Renal cortex interstitium (tissue), 11 donors: ENCODE data around the gene NOP53. TPM values are rescaled to one million over a fixed set of nuclear protein-coding genes. Genes with fewer than 3 reads are reported as not detected.
"Not testable (repeated sequence)": the region's sequence is repeated elsewhere in the genome, so short reads cannot be mapped to it uniquely, and the experiment has no call there.

Experiments
- DNase-seq, 11 donors: peaks; one replicate each; pipeline ENCODE4 v3.0.0-alpha.2; 2013; ENCODE audit warnings: low read depth in 9 of 11, low spot score in 4 of 11; ENCODE audit errors: extremely low read depth in 1 of 11
- polyA plus RNA-seq, 3 donors: library from polyadenylated mRNA; unstranded; fragments of 120-200 nt; gene quantifications; one replicate each; pipeline ENCODE4 v1.2.1, GENCODE V29; 2013; ENCODE audit not compliant: insufficient read length in 3 of 3

NOP53 gene
- polyA plus RNA-seq, 3 donors: 362 to 422 (median 411) TPM

DNA sequence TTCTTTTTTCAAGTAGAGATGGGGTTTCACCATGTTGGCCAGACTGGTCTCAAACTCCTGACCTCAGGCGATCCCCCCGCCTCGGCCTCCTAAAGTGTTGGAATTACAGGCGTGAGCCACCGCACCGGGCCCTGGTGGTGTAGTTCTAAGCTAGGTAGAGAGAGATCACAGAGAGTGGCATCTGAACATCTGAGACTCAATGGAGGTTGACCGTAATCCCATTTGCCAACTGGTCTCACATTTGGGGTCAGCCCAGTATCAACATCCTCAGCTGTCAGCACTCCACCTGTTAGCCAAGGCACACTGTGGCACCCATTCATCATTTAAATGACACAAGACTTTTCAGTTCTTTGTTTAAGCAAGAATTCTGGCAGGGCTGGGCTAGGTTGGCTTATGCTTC lies 41.2 kb downstream of the NOP53 start:
- no peak for DNase-seq

DNA sequence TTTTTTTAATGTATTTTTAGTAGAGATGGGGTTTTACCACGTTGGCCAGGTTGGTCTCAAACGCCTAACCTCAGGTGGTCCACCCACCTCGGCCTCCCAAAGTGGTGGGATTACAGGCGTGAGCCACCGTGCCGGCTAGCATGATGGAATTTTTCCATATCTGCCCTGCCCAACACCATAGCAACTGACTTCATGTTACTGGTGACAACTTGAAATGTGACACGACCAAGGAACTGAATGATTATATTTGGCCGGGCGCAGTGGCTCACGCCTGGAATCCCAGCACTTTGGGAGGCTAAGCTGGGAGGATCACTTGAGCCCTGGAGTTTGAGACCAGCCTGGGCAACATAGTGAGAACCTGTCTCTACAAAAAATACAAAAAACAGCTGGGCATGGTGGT lies 42.0 kb downstream of the NOP53 start:
- DNase-seq: not testable (repeated sequence)

DNA sequence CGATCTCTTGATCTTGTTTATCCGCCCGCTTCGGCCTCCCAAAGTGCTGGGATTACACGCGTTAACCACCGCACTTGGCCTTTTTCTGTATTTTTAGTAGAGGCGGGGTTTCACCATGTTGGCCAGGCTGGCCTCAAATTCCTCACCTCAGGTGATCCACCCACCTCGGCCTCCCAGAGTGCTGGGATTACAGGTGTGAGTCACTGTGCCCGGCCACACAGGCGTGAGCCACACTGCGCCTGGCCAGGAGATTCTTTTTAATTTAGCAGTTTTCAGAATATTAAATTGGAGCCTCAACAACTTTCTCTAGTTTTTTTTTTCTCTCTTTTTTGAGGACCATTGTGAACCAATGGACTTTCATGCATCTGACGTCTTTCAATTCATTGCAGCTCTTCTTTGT lies 44.5 kb downstream of the NOP53 start:
- DNase-seq: not testable (repeated sequence)

DNA sequence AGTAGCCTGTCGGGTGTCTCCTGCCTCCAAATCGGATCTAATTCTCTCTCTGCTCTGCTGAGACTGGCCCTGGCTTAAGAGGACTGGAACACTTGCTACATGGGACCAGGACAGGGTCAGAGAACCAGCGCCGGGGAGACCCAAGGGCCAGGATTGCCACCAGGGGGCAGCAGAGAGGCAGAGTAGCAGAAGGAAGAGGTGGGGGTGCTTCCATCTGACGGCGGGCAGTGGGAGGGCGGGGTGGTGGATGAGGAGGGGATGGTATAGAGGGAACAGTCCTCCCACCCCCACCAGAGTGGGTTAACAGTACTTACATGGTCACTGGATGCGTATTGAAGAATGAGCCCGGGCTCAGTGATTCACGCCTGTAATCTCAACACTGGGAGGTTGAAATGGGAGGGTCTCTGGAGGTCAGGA lies 45.1 kb downstream of the NOP53 start:
- DNase-seq: peak in 1 of 11 donors; percentile 37

DNA sequence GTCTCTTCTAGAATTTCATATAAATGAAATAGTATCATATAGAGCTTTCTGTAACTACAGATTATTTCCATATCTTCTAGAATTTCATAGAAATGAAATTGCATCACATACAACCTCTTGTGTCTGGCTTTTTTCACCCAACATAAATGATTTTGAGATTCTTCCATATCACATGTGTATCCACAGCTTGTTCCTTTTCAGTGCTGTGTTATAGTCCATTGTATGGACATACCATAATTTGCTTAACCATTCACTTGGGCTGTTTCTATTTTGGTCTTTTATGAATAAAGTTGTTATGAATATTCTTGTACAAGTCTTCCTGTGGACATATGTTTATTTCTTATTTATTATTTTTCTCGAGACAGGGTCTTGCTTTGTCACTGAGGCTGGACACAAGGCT lies 47.3 kb downstream of the NOP53 start:
- DNase-seq: no peak

DNA sequence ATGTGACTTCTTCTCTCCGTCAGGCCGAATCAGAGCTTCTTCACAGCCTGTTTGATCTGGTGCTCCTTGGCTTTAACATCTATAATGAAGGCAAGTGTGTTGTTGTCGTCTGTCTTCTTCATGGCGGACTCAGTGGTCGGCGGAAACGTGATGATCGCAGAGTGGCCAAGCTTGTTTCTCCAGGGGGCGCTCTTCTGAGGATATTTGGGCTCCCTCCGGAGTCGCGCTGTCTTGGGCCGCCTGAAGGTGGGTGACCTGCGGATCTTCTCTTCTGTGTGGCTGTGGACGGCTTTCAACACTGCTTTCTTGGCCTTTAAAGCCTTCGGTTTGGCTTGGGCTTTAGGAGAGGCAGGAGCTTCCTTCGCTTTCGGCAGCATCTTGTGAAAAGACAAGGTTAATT lies 49.2 kb downstream of the NOP53 start:
- DNase-seq: no peak

DNA sequence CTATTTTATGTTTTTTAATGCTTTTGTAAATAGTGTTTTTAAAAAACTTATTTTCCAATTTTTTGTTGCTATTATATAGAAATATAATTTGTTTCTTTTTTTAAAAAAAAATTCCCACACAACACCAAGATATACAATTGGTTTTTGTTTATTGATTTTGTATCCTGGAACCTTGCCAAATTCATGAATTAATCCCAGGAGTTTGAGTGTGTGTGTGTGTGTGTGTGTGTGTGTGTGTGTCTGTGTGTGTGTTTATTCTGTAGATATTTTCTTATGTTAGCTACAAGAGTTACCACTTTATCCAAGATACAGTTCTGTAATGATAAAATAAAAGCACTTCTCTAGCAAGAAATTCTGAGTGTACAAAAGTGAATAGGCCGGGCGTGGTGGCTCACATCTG lies 51.4 kb downstream of the NOP53 start:
- DNase-seq: no peak

DNA sequence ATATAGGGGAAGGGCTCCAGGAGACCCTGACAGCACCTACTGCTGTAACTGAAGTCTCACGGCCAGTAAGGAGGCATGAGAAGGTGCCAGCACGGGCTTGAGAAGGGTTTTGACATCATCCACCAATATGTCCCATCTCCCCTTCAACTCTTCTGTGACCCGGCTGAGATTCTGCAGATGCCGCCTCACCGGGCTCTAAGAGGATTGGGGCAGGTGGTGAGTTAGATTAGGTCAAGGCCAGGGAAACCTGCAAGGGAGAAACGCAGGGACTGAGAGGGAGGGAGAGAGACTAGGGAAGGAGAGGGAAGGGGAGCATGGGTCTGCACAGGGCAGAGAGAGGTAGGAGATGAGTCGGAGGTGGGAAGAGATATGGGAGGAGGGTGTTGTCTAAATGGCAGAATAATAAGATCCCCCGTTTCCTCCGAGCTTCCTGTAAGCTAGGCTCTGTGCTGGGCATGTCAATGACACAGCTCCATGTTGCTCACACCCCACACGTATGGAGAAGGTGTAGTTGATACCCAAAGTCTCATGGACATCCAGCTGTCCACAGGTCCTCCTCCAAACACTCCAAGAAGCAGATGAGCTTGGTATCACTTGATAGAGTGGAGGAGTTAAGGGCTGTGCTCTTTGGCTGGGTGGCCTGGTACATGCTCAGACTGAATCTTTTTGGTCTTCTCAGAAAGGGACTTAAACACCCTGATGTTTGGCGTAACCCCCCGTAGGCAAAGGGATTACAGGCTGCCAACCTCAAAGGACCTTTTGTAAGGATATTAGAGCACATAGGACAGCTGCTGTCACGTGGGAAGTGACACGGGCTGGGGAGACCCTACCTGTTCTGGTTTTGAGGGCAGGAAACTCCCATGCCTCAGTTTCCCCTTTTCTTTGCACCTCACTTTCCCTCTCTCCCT lies 52.9 kb downstream of the NOP53 start:
- no peak for DNase-seq

DNA sequence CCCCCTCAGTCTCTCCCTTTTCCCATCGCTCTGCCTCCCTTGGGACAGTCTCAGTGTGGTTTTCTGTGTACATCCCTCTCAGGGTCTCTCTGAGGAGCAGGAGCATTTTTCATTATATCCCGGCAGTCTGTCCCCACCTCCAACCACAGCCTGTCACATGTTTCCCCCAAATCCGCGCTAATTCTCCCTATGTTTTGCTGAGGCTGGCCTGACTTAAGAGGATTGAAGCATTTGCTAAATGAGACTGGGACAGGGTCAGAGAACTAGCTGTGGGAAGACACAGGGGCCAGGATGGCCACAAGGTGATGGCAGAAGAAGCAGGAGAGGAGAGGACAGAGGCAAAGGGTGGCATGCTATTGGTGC lies 53.5 kb downstream of the NOP53 start:
- DNase-seq: no peak

DNA sequence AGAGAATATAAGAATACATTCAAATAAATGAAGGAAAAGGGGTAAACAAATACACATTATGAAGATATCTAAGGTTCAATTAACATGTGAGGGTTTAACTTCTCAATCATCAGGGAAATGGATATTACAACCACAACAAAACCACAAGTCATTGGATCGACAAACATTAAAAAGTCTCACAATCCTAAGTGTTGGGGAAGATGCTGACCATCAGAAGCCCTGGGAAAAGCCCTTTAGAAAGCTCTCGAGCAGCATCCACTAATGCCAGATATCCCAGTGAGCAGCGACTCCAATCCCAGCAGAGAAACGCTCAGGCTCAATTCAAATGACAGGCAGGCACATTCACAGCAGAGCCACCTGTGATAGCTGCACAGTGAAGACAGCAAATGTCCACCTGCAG lies 55.9 kb downstream of the NOP53 start:
- no peak for DNase-seq

DNA sequence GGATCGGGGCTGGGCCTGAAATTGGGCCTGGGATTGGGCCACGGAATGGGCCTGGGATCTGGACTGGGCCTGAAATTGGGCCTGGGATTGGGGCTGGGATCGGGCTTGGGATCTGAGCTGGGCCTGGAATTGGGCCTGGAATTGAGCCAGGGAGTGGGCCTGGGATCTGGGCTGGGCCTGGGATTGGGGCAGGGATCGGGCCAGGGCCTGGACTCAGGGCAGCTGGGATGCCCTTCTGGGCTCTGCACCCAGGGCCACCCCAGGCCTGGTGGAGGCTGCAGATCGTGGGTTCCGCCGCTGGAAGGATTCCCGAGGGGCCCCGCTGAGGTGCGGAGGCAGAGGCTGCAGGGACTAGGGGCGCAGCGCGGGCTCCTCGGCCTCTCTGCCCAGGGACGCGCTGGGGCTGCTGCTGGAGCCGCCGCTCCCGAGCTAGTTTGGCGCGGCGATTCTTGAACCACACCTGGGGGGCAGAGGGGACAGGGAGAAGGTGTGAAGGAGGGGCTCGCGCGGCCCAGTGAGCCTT lies 57.2 kb downstream of the NOP53 start:
- DNase-seq: no peak

DNA sequence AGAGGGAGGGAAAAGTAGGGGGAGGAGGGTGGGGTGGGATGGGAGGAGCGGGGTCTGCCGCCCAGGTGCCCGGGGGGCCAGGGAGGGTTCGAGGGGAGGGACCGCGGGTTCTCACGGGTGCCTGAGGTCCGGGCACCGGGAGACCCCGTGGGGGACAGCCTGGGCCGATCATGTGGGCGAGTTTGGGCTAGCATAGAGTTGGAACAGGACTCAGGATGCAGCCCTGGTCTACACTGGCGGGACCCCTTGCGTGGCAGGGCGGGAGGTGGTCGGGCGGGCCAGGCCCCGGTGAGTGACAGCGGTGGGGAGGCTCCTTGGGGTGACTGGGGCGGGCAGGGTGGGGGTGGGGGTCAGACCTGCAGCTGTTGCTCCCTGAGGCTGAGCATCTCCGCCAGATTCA lies 57.8 kb downstream of the NOP53 start:
- DNase-seq: not testable (repeated sequence)

DNA sequence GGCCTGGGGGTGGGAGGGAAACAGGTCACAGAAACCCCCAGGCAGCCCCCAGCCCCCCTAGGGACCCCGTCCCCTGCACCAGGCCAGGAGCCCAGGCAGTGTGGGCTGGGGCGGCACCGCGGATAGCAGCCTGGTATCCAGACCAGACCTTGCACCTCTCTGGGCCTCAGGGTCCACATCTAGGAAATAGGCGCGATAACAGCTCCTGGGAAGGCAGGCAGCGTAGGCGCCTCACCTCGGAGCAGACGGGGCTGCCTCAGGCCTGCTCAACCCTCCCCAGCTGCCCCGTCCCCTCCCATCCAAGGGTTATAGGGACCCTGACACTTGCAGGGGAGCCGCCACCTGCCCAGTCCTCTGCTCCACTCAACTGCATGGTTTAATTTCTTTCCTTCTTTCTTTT lies 58.3 kb downstream of the NOP53 start:
- DNase-seq: not testable (repeated sequence)

DNA sequence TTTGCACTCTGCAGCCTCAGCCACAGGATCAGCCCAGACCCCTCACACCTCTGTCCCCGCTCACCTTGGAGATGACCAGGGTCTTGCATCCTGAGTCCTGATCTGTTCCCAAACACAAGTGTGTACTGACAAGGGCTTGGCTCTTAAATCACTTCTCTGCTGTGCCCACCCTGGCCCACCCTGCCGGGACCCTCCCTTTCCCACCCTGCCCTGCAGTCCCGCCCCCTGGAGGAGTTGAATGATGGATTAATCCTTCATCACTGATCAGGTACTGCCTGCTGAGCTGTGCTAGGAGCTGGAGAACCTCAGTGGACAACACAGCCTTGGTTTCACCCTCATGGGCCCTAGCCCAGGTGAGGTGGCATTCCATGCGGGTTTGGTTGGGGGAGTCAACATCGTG lies 59.1 kb downstream of the NOP53 start, which contains the start of gene TPRX1:
TSS of gene TPRX1 (minus strand) at position 101 of the 400 bp plus-strand sequence. CDS start at position 89, 12 bp downstream.
- not testable (repeated sequence) for DNase-seq

DNA sequence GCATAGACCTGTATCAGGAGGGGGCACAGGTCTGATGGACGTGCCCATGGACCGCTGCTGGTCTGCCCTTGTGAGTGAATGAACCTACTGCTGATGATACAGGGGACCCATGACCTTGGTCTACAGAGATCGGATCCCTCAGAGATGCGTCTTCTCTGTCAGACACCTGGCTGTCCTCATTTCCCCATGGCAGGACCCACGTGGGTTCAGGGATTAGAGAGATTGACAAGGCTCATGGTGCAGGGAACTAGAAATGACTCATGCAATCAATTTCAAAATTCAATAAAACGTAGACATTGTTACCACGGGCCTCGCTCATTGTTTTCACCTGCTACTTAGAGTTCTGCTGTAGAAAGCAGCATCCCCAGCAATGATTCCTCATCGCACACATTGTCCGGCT lies 60.0 kb downstream of the NOP53 start:
- DNase-seq: no peak

DNA sequence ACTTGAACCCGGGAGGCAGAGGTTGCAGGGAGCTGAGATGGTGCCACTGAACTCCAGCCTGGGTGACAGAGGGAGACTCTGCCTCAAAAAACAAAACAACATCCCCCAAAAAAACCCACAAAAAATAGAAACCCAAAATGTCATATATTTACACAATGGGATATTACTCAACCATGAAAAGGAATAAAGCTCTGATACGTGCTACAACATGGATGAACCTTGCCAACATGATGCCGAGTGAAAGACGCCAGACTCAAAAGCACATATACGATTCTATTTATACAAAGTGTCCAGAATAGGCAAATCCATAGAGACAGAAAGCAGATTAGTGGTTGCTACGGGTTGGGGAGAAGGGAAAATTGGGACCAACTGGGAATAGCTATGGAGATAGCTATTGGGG lies 61.1 kb downstream of the NOP53 start:
- no peak for DNase-seq

Other genes starting within 250 kb of the NOP53 start
- 100 to 1,000 TPM; 140 to 177 (median 156) TPM for gene NAPA, start 230.5 kb upstream of the NOP53 start, polyA plus RNA-seq
- under 1 TPM; 0.24 to 0.31 (median 0.27) TPM for gene ZNF541, start 172.4 kb upstream of the NOP53 start, polyA plus RNA-seq
- 10 to 100 TPM; 10.2 to 16.6 (median 16.5) TPM for gene BICRA, start 136.4 kb upstream of the NOP53 start, polyA plus RNA-seq
- 10 to 100 TPM; 25.3 to 41.6 (median 28.6) TPM for gene EHD2, start 32.1 kb upstream of the NOP53 start, polyA plus RNA-seq
- 100 to 1,000 TPM; 101 to 136 (median 133) TPM for gene SELENOW, start 33.2 kb downstream of the NOP53 start, polyA plus RNA-seq
- gene TPRX1, start 59.0 kb downstream of the NOP53 start, polyA plus RNA-seq: not detected
- under 1 TPM in 1 of 3 donors, not detected in 2; 0.04 TPM for gene CRX, start 76.4 kb downstream of the NOP53 start, polyA plus RNA-seq
- gene TPRX2, start 113.7 kb downstream of the NOP53 start, polyA plus RNA-seq: not detected
- under 1 TPM; 0.04 to 0.20 (median 0.12) TPM for gene SULT2A1, start 140.8 kb downstream of the NOP53 start, polyA plus RNA-seq
- gene BSPH1, start 246.6 kb downstream of the NOP53 start, polyA plus RNA-seq: not detected
- not detected for gene ELSPBP1, start 249.1 kb downstream of the NOP53 start, polyA plus RNA-seq